Mucosa of descending colon (tissue), 3 donors: ENCODE measurements around the gene GUCA1A. TPM values are rescaled to one million over a fixed set of nuclear protein-coding genes. Genes with fewer than 3 reads are reported as not detected.
A peak's percentile ranks its signal among the peaks of the same experiment; 100 is the strongest.
"Not testable (repeated sequence)": the region's sequence is repeated elsewhere in the genome, so short reads cannot be mapped to it uniquely, and the experiment has no call there.

Experiments used
- ATAC-seq: fragments of 200-7000 bp; cut with Tn5 transposase; one replicate; pipeline ENCODE4 v1.9.1; 2020; ENCODE audit warnings: mild to moderate bottlenecking, moderate library complexity
- DNase-seq, 3 donors: peaks; one replicate each; pipeline ENCODE4 v3.0.0-alpha.2; 2020
- H3K36me3 ChIP-seq: fragments of 200-600 bp; one replicate; pipeline ENCODE4 v1.8.0; 2021; ENCODE audit warnings: low read depth, mild to moderate bottlenecking
- H3K4me1 ChIP-seq: fragments of 200-600 bp; one replicate; pipeline ENCODE4 v1.8.0; 2021; ENCODE audit warnings: low read depth, mild to moderate bottlenecking
- H3K4me3 ChIP-seq: fragments of 200-600 bp; one replicate; pipeline ENCODE4 v1.8.0; 2021; ENCODE audit warnings: mild to moderate bottlenecking
- H3K9me3 ChIP-seq: fragments of 200-600 bp; one replicate; pipeline ENCODE4 v1.8.0; 2021; ENCODE audit warnings: mild to moderate bottlenecking
- CTCF ChIP-seq: fragments of 200-600 bp; IDR thresholded peaks from one replicate; pipeline ENCODE4 v1.8.0; 2022; ENCODE audit warnings: antibody characterized with exemption, mild to moderate bottlenecking
- intact Hi-C, 2 donors: fragments of 100-400 bp; cut with DNase I in 1 of 2; cut with micrococcal nuclease in 1 of 2; formaldehyde crosslinking; loops; one replicate each; pipeline versions ENCODE4 v1.11.0 to v1.11.1; 2022; cut with DNase I, micrococcal nuclease
- total RNA-seq, 3 donors: library from RNA; stranded (reverse); fragmentation: NEBNext Ultra II Directional in 2 of 3; extraction: Animal tissue kit (Norgen Biotek cat#: 25700) in 2 of 3; gene quantifications; one replicate each; pipeline versions ENCODE4 v1.2.1 to v1.2.4, GENCODE V29; 2021 to 2023
- donor health status: DM: no; HTN: no; CAD: no; lungs with moderate emphysema.
- donor health status: DM: no; HTN: no; CAD: no.
- donor health status: DM: no; HTN: yes; CAD: no.

Gene GUCA1A
- total RNA-seq, 3 donors from 2014 or later = not detected

GRCh38 chr6:42148058-42148457 is 25.1 kb upstream of the GUCA1A start:
- no peaks in the 10 kb centered on the region for H3K9me3 ChIP-seq
- intact Hi-C loops = no loop called here
- ATAC-seq (peak; percentile 6), DNase-seq (no peak)
- no peak for TF ChIP-seq CTCF
- peaks cover 6% of the 10 kb centered on the region for H3K4me1 ChIP-seq
- no peak overlapping the region for H3K4me3 ChIP-seq
- H3K36me3 ChIP-seq = no peaks in the 10 kb centered on the region

- intact Hi-C loops = no loop called here
- DNase-seq = no peak
- H3K4me3 ChIP-seq = no peak overlapping the region
- no peak for TF ChIP-seq CTCF
- no peaks in the 10 kb centered on the region for H3K36me3 ChIP-seq
- peaks cover 6% of the 10 kb centered on the region for H3K4me1 ChIP-seq
- ATAC-seq = no peak
- H3K9me3 ChIP-seq = no peaks in the 10 kb centered on the region
These were observed 22.9 kb upstream of the GUCA1A start for GRCh38 chr6:42150254-42150653.

DNA sequence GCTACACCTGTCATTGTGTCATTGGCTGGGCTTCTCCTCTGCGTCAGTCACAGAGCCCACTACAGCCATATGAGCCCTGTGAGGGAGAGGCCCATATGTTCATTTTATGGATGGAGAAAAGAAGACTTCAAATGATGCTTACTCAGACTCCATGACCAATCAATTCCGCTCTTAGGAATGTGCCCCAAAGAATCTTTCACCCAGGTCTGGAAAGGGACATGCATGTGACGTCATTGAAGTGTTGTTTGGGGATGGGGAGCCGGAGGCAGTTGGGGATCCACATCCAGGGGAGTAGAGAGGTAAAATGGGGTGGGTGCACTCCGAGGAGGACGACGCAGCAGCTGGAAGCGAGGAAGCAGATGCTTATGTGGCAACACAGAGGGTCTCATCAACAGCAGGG is 21.1 kb upstream of the GUCA1A start:
- Histone ChIP-seq H3K36me3 (no peaks in the 10 kb centered on the region), H3K4me1 (peaks cover 3% of the 10 kb centered on the region), H3K9me3 (no peaks in the 10 kb centered on the region), H3K4me3 (no peak overlapping the region)
- intact Hi-C loops = no loop called here
- no peak for DNase-seq
- no peak for ATAC-seq
- TF ChIP-seq CTCF = no peak

DNA sequence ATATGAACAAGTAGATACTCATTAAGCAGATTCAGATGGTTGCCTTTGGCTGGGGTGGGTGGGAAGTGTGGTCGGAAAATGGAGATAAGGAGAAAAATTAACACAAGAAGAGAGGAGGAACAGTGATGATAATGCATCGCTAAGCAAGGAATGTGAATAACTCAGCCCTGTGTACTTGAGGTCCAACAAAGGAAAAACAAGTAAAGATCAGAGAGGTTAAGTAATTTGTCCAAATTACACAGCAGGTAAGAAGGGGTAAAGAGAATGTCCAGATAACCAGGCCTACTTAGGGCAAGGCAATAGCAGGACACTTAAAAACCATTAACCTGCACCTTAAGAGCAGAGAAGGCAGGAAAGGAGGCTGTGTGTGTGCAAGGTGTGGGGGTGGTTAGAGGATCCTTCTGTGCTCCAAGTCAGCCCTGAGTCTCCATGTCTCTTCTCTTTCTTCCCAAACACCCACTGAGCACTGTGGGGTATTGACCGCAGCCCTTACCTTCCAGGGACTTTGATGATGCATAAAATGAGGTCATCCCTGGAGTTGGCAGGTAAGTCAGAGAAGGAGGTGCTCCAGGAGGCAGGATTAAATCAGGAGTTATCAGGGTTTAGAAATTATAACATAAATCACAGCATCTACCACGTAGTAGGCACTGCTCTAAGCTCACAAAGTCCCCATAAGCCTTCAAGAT is 20.5 kb upstream of the GUCA1A start:
- H3K4me1 ChIP-seq, intact Hi-C loops, H3K4me3 ChIP-seq, H3K9me3 ChIP-seq, DNase-seq, ATAC-seq, H3K36me3 ChIP-seq: not testable (repeated sequence)

DNA sequence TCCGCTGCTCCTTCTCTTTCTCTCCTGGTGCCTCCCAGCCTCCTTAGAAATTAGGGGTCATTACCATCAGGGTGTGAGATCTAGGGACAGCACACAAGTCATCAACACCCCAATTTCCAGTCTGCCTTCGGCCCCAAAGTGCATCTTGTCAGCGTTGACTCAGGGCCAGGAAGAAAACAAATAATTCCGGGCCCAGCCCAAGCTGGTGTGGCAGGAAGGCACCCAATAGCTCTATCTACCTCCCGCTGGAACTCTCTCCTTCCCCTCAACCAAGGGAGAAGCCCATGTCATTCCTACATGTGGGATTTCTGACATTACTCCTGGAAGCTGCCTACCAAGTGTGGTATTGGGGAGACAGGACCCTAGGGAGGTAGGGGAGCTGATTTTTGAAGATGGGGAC is 19.2 kb upstream of the GUCA1A start:
- H3K36me3 ChIP-seq = no peaks in the 10 kb centered on the region
- no peak overlapping the region for H3K4me3 ChIP-seq
- DNase-seq (no peak), ATAC-seq (peak; percentile 53)
- no peak for TF ChIP-seq CTCF
- intact Hi-C loops = no loop called here
- H3K9me3 ChIP-seq = no peaks in the 10 kb centered on the region
- no peaks in the 10 kb centered on the region for H3K4me1 ChIP-seq

DNA sequence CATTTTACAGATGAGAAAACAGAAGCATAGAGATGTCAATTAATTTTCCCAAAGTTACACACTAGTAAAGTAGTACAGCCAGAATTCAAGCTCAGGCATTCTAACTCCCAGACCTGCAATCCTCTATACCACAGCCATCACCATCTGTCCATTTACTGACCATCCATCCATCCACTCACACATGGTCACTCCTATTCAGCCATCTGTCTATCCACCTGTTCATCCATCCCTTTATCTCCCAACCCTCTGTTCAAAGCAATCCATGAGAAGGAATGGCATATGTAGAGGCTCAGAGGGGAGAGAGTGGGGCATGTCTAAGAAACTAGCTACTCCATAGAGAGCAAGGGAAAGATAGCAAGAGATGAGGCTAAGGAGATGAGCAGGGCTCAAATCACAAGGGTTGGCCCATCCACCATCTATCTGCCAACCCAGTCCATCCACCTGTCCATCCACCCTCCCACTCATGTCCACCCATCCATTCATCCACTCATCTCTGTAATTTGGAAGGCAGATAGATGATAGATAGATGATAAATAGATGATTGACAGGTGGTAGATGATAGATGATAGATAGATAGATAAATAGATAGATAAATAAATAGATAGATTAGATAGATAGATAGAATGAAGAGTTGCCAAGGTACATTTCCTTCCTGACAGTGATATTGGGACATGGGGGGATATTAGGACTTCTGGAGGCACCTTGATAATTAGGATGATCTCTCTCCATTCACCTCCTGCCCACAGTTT is 18.5 kb upstream of the GUCA1A start:
- Histone ChIP-seq H3K4me3 (no peak overlapping the region), H3K9me3 (no peaks in the 10 kb centered on the region), H3K4me1 (no peaks in the 10 kb centered on the region), H3K36me3 (no peaks in the 10 kb centered on the region)
- TF ChIP-seq CTCF = no peak
- intact Hi-C loops = no loop called here
- ATAC-seq (no peak), DNase-seq (no peak)
